ENCODE data around the gene FXYD1. TPM values are rescaled to one million over a fixed set of nuclear protein-coding genes. Genes with fewer than 3 reads are reported as not detected.

FXYD1 gene
- total and polyA plus RNA-seq, 2 of the 8 experiments (the other 6 are each of a cell fraction or from before 2014, with no cell fraction given): 1.6 to 8.1 TPM

DNA sequence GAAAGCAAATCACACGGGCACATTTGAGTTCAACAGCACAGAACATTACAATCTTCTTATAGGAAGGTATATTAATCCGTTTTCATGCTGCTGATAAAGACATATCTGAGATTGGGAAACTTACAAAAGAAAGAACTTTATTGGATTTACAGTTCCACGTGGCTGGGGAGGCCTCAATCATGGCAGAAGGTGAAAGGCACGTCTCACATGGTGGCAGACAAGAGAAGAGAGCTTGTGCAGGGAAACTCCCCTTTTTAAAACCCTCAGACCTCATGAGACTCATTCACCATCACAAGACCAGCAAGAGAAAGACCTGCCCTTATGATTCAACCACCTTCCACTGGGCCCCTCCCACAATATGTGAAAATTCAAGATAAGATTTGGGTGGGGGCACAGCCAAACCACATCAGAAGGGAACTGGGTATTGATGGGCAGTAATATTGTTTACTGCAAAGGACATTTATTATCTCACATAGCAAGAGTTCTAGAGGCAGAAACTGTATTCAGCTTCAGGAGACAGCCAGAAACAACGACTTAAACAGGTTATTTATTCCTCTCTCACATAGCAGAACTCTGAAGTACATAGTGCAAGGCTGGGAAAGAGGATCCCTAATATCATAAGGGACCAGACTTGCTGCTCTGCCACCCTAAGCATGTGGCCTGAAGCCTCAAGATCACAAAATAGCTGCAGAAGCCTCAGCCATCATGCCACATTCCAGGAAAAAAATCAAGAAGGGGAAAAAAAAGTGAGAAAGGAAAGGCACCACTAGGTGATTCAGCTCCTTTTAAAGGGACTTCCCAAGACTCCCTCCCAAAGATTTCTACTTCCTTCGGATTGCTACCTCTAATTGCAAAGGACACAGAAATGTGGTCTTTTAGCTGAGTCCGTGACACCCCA is 39.0 kb downstream of the FXYD1 start:
- no peak overlapping the region for H4K91ac ChIP-seq (replicated peaks; ENCODE audit: insufficient read length, low read length)
- no peaks in the 10 kb centered on the region; a peak in 1 of 7 replicates for H3K27me3 ChIP-seq (replicated peaks in 1 of 4; ENCODE audit: control insufficient read depth in 3 of 4, extremely low read depth in 1 of 4, insufficient read depth in 3 of 4, low read length in 3 of 4)
- H3K36me3 ChIP-seq (ENCODE audit: control insufficient read depth in 2 of 4, insufficient read depth in 4 of 4, low read length in 3 of 4): no peaks in the 10 kb centered on the region
- ChIA-PET CTCF (ENCODE audit: partially characterized antibody) (interaction anchor here (0.7 to 2.7 kb wide), 7 partner anchors 9 to 202 kb away, joined by 3 to 16 read pairs (median 4); partner anchors contain the start of gene FXYD7), POLR2A (ENCODE audit: partially characterized antibody) (interaction anchor here (0.8 to 1.7 kb wide), 3 partner anchors 17 to 44 kb away, joined by 3 to 4 read pairs (median 3); no protein-coding TSS in a partner anchor)
- no peak overlapping the region for H3K14ac ChIP-seq (ENCODE audit: insufficient read length)
- H2BK15ac ChIP-seq (ENCODE audit: low read length): no peak overlapping the region
- H2AK5ac ChIP-seq (ENCODE audit: low read depth, low read length): no peak overlapping the region
- no peak overlapping the region for H2BK120ac ChIP-seq (replicated peaks; ENCODE audit: low read depth, low read length)
- H3K23ac ChIP-seq (ENCODE audit: insufficient read length): no peak overlapping the region
- H3K23me2 ChIP-seq (ENCODE audit: low read depth, low read length): no peaks in the 10 kb centered on the region
- H3K27ac ChIP-seq (ENCODE audit: low read depth, low read length): no peak overlapping the region
- no peak overlapping the region for H2AFZ ChIP-seq (ENCODE audit: low read length)
- H3K4me3 ChIP-seq (ENCODE audit: extremely low read depth in 1 of 4, insufficient read depth in 2 of 4, low read depth in 3 of 4, low read length in 4 of 4): no peak overlapping the region
- H3K4ac ChIP-seq (replicated peaks; ENCODE audit: insufficient read length, low read depth, low read length): no peak overlapping the region
- no peak overlapping the region for H3K56ac ChIP-seq (replicated peaks; ENCODE audit: insufficient read length, low read depth, low read length)
- no peak for FAIRE-seq
- no peak overlapping the region for H3K18ac ChIP-seq (ENCODE audit: extremely low read depth, low read length)
- TF ChIP-seq SIX5 (IDR thresholded peaks at IDR 0.05; ENCODE audit: low read depth, low read length) (no peak), CBX5 (IDR thresholded peaks at IDR 0.05; ENCODE audit: low read depth, low read length) (no peak), TEAD4 (IDR thresholded peaks at IDR 0.05; ENCODE audit: low read depth, low read length) (no peak)
- no peak overlapping the region for H2BK5ac ChIP-seq (ENCODE audit: low read depth, low read length)
- H3K4me1 ChIP-seq (replicated peaks in 1 of 4; ENCODE audit: control insufficient read depth in 3 of 4, insufficient read depth in 4 of 4, low read length in 3 of 4): no peaks in the 10 kb centered on the region
- no peak overlapping the region for H4K8ac ChIP-seq (ENCODE audit: extremely low read depth, insufficient read depth, low read length)
- no peak overlapping the region for H2BK12ac ChIP-seq (ENCODE audit: low read depth, low read length)
- no peak for DNase-seq (ENCODE audit: low read depth in 1 of 2, low spot score in 2 of 2)
- no peaks in the 10 kb centered on the region for H3K79me1 ChIP-seq (ENCODE audit: low read depth, low read length)
- H3K4me2 ChIP-seq (ENCODE audit: insufficient read depth in 1 of 2, low read depth in 2 of 2, low read length in 2 of 2): no peak overlapping the region
- H2BK20ac ChIP-seq (ENCODE audit: low read length): no peak overlapping the region
- H4K5ac ChIP-seq (ENCODE audit: insufficient read length, low read depth, low read length): no peak overlapping the region
- H3K9me3 ChIP-seq (ENCODE audit: insufficient read depth in 2 of 2, low read depth in 1 of 2, low read length in 1 of 2): no peaks in the 10 kb centered on the region
- 84% methylated on average over 7 of the region's 7 CpGs; no CpG with 5 or more reads in 1 of the 2 experiments for WGBS, 2 experiments (ENCODE audit: extremely low coverage in 1 of 2, insufficient coverage in 1 of 2, insufficient read length in 1 of 2, insufficient replicate concordance in 2 of 2, low coverage in 1 of 2, low lambda C conversion rate in 2 of 2, missing lambda C conversion rate in 1 of 2)
- H3K9ac ChIP-seq (replicated peaks in 1 of 4; ENCODE audit: extremely low read depth in 1 of 4, low read depth in 3 of 4, low read length in 3 of 4): no peak overlapping the region
- no peaks in the 10 kb centered on the region for H4K20me1 ChIP-seq (replicated peaks in 1 of 2; ENCODE audit: control insufficient read depth in 1 of 2, insufficient read depth in 2 of 2, low read length in 2 of 2)
- no peaks in the 10 kb centered on the region for H3K79me2 ChIP-seq (ENCODE audit: control insufficient read depth in 1 of 2, insufficient read depth in 2 of 2, low read length in 2 of 2)

All from H1 (cell line).